Measurements from ENCODE around the gene KRT16.
"Not testable (repeated sequence)": the region's sequence is repeated elsewhere in the genome, so short reads cannot be mapped to it uniquely, and the experiment has no call there.

DNA sequence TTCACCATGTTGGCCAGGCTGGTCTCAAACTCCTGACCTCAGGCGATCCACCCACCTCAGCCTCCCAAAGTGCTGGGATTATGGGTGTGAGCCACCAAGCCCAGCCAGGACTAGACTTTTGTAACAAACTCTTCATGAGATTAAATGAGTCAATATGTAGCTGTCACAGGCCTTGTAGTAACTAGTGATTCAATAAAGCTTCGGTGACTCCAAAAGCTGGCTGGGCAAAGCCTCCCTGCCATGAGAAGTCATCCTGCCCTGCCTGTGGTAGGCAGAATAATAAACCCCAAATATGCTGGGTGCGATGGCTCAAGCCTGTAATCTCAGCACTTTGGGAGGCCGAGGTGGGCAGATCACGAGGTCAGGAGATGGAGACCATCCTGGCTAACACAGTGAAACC, 28.0 kb upstream of the KRT16 start:
- TF ChIP-seq, protein P1, sequence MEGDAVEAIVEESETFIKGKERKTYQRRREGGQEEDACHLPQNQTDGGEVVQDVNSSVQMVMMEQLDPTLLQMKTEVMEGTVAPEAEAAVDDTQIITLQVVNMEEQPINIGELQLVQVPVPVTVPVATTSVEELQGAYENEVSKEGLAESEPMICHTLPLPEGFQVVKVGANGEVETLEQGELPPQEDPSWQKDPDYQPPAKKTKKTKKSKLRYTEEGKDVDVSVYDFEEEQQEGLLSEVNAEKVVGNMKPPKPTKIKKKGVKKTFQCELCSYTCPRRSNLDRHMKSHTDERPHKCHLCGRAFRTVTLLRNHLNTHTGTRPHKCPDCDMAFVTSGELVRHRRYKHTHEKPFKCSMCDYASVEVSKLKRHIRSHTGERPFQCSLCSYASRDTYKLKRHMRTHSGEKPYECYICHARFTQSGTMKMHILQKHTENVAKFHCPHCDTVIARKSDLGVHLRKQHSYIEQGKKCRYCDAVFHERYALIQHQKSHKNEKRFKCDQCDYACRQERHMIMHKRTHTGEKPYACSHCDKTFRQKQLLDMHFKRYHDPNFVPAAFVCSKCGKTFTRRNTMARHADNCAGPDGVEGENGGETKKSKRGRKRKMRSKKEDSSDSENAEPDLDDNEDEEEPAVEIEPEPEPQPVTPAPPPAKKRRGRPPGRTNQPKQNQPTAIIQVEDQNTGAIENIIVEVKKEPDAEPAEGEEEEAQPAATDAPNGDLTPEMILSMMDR (IDR thresholded peaks at IDR 0.05) = not testable (repeated sequence)
- TF ChIP-seq POLR2A (IDR thresholded peaks at IDR 0.05) = not testable (repeated sequence)
